NCI-H2171 treated with DMSO at 0.1 percent for 48 hours (cell line): ENCODE results near the gene CSRNP3.
A peak's percentile ranks its signal among the peaks of the same experiment; 100 is the strongest.

ENCODE experiments used
- DNase-seq: peaks from one replicate; lab custom pipeline; 2025; lab: John Stamatoyannopoulos, UW

The CSRNP3 gene

GRCh38 chr2:165539985-165540384 lies 70.5 kb downstream of the CSRNP3 start:
- DNase-seq = no peak

DNA sequence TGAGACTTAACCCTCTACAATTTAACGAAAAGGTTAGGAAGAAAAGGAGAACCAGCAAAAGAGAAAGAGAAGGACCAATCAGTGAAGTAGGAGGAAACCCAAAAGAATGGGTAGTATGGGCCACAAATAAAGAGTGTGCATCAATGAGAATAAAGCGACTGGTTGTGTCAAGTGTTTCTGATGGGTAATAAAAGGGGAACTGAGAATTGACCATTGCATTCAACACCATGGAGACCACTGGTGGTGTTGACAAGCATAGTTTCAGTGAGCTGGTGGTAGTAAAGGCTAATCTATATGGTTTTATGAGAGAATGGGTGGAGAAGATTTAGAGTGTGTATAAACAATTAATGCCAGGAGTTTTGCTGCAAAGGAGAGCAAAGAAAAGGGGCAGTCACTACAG lies 75.4 kb downstream of the CSRNP3 start:
- no peak for DNase-seq

DNA sequence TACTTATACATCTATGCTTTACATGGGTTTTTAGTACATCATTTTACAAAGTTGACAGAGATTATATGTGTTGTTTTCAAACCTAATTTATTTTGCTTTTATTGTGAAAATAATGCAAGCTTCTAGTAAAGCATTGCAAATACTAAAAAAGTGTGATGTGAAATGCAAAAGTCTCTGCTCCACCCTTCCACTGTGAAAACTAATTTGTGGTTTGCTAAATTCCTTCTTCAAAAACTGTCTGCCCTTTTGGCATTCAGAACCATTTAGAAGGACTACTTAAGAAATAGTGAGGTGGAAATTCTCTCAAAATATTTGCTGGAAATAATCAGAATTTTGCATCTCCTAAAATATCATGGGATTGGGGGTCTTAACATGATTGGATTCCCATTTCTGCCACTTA lies 78.4 kb downstream of the CSRNP3 start:
- no peak for DNase-seq

DNA sequence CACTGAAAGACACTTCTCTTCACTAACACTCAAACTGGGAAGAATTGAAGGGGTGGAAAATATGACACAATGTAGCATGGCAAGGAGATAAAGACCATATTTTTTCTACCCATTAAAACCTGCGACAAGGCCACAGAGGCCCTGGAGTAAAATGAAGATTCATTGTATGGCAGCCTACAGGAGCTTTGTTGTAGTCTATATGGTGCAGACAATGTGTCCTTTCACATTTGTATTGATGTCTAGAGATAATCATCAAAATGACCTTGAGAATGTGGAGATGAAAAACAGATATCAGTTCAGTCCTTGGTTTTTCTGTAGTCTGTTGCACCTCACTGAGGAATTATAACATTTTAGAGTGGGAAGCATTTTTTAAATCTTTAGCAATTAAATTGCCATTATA lies 80.1 kb downstream of the CSRNP3 start:
- DNase-seq = no peak

GRCh38 chr2:165558832-165559231 lies 89.3 kb downstream of the CSRNP3 start:
- no peak for DNase-seq

DNA sequence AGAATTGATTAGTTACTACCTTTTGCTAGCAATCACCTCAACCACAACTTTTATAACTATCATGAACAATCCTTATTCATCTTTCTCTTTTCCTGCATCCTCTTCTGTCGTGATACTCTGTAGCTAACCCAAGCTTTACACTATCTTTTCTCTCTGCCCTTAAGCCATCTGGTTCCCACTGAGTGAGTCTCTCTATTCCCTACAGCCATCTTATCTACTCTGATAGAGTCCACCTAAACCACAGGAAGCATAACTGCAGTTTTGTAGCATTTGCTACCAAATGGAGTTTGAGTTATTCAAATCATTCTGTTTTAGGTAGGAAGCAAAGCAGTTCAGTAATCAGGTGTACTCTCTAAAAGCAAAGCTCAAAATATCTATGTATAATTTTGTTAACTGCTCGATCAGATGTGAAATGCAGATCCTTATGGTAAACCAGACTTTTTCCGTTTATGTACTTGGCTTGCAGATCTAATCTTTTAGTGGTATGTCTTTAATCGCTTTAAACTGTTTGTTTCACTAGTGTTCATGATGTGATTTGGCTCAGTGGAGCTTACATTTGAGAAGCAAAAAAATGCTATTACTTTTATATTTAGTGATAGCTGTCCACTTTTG lies 91.0 kb downstream of the CSRNP3 start:
- DNase-seq = no peak

GRCh38 chr2:165561516-165561915 lies 92.0 kb downstream of the CSRNP3 start:
- DNase-seq = no peak

DNA sequence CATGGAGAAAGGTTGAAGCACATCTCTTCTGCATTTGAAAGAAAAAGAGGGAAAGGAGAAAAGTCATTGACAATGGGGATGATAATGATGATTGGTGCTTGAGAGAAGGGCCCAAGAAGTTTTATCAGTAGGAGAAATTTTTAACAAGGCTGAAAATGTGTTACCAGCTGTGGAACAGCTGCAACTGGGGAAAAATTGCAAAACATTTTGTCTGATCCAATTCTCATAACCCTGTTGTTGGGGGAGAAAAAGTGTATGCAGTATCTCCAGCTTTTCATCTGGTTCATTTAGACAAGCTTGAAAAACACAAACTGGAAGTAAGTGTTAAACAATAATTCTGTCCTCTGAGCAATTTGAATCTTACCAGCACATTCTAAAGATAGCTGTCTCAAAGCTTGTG lies 92.7 kb downstream of the CSRNP3 start:
- DNase-seq = no peak

- DNase-seq = peak; percentile 63
Measured at GRCh38 chr2:165563468-165564225, 94.1 kb downstream of the CSRNP3 start.

- DNase-seq = no peak
Measured at GRCh38 chr2:165566008-165566407, 96.5 kb downstream of the CSRNP3 start.

GRCh38 chr2:165567273-165567672 lies 97.8 kb downstream of the CSRNP3 start:
- DNase-seq = no peak

DNA sequence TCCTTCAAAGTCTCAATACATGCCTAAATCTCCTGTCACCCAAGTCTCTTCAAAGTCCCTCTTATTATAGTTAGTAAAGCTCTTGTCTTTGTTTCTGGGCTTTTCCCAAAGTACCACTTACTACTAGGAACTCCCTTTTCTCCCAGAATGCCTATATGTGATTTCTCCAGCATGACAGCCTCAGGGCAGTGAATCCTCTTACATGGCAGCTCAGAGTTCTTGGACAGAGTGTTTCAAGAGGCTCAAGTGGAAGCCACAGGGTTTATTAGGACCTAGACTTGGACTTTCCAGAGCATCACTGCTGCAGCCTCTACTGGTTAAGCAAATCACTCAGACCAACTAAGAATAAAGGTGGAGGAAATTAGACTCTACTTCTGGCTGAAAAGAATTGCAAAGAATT lies 98.9 kb downstream of the CSRNP3 start:
- DNase-seq = no peak

DNA sequence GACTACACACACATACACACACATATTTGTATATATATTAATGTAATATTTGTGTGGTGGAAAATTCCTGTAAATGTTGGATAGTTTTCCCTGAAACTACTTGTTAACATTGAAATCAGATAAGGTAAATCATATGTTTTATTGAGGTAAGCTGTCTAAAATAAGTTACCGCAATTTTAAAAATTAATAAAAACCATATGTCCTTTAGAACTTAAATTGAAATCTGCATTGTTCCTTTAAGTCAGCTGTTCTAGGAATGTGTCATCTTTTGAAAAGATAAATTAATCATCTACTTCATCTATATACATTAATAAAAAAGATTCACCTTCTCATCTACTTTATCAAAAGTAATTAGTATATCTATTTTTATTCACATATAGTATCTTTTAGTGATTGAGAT lies 102.0 kb downstream of the CSRNP3 start:
- DNase-seq = no peak

GRCh38 chr2:165572151-165572550 lies 102.7 kb downstream of the CSRNP3 start:
- peak; percentile 96 for DNase-seq

GRCh38 chr2:165573534-165574461 lies 104.3 kb downstream of the CSRNP3 start:
- peak; percentile 100 for DNase-seq

- no peak for DNase-seq
Measured at GRCh38 chr2:165575044-165575615, 105.6 kb downstream of the CSRNP3 start.

DNA sequence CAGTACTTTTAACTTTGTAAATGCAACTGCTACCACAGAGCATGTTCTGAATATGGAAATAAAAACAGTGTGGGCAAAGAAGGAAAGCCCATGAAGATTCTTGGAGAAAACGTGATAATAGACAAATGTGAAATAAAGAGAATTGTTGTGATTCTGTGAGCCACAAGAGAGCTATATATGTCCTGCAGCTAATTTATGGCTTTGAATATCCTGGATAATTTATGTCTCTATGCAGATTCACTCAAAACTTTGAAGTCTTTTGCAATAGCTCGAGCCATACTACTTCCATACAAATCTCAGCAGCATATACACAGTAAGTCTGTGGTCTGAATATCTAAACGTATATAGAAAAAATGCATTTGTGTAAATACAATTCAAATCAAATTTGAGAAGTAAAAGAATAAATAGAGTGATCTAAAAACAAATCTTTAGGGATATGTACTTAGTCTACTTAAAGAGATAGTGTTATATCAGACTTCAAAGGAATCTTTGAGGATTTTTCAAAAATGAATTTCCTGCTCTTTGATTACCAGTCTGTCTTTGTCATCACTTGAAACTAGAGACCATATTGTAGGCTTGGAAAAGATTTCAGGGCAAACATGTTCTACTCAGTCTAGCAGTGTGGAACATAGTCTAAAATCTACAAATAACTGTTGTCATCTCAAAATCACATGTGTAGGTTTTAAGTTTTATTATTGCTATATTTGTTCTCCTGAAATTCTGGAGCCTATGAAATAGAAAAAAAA lies 107.1 kb downstream of the CSRNP3 start:
- DNase-seq = peak; percentile 57

DNA sequence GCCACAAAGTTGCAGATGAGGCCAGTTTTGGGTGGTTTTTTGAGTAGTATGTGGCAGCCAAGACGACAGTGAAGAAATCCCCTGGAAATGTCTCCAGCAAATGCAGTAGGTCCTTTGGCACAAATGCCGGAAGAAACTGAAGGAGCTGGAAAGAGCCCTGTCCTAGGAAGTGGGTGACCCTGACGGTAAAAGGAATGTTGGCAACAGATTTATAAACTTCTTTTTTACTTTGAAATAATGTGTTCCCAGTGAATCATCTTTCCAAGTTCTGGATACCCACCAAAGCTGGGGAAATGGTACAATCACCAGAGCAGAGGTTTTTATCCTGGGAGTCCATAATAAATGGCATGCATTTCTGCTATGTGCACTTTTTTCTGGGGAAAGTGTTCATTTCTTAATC lies 112.9 kb downstream of the CSRNP3 start:
- no peak for DNase-seq

- DNase-seq = no peak
Measured at GRCh38 chr2:165582863-165583506, 113.5 kb downstream of the CSRNP3 start.

GRCh38 chr2:165584126-165584654 lies 114.7 kb downstream of the CSRNP3 start:
- DNase-seq = no peak

DNA sequence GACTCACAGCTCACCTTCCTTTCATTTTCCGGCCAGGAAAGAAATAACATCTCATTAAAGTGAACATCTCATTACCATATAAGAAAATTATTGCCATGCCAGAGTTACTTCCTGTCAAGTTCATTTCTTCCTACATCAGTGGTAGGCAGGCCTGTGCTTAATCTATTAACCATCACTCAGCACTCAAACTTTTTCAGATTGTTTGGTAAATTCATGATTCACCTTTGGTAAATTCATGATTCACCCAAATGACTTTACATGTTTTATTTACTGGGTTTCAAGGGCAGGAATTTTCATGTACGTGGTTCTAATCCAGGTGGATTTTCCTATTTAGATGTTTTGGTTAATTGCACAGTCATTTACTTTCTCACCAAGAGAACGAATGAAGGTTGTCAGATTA lies 116.5 kb downstream of the CSRNP3 start:
- DNase-seq = no peak
